SU-DHL-6 (cell line): ENCODE measurements around the gene FARP2.

Experiments
- CTCF ChIP-seq: fragments of 200-600 bp; sonication (generic); IDR thresholded peaks from one replicate; pipeline ENCODE4 v1.5.1; 2017; ENCODE audit warnings: antibody characterized with exemption, mild to moderate bottlenecking, low read length, moderate library complexity; ENCODE audit not compliant: insufficient read depth, poor library complexity, severe bottlenecking
- EZH2phosphoT487 ChIP-seq: fragments of 200-600 bp; sonication (generic), shearing (Covaris generic); conservative IDR thresholded peaks from 2 replicates; pipeline ENCODE4 v1.6.1; 2018; ENCODE audit warnings: mild to moderate bottlenecking, antibody characterized with exemption, low read length, moderate library complexity, mixed read lengths

DNA sequence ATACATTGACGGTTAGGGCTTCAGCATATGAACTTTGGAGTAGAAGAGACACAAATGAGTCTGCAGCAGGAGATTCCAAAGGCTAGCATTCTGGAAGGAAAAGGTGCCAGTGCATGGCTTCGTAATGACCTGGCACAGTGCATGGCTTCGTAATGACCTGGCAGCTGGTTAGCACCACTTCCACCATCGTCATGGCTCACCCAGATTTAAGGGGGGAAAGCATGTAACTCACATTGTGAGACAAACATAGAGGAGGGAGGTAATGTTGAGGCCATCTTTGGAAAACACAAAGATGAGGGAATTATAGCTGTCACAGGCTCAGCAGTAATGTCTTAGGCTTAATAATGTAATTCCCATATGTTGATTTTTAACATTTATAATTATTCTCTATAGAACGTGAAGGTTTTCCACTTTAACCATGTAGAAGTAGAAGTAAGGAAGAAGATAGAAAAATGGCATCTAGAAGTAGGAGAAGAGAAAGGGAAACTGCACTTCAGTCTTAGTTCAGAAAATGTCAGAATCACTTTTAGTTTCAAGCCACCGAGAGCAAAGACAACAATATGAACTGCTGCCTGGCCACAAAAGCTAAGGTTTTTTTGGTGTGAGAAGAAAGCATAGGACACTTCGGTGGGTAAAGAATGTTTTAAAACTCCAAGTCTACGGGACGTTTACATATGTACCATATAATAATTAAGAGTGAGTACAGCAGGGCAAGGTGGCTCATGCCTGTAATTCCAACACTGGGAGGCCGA, 159.1 kb downstream of the FARP2 start:
- TF ChIP-seq CTCF (no peak), EZH2phosphoT487 (no peak)
